ENCODE results near the gene HMG20A. TPM values are rescaled to one million over a fixed set of nuclear protein-coding genes. Genes with fewer than 3 reads are reported as not detected.

Gene HMG20A
- total RNA-seq, 1 donor from 2014 or later, result 27.0 TPM

DNA sequence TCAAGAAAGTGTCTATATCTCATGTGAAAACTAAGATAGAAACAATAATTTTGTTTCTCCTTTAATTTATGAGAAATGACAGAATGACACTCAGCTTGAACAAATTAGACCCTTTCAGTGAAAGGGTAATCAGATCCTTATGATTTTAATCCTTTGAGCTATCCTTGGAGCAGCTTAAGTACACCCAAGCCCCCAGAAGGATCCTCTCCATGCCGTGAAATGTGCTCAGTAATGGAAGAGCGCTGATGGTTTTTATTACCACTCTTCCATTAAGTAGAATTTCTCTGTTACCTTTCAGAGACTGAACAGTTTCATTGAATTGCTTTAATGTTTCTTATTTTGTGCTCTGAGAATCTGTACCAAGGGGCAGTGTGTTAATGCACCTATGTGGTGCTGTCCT lies 54.3 kb downstream of the HMG20A start:
- DNase-seq (ENCODE audit: low read depth in 2 of 2), result no peak

DNA sequence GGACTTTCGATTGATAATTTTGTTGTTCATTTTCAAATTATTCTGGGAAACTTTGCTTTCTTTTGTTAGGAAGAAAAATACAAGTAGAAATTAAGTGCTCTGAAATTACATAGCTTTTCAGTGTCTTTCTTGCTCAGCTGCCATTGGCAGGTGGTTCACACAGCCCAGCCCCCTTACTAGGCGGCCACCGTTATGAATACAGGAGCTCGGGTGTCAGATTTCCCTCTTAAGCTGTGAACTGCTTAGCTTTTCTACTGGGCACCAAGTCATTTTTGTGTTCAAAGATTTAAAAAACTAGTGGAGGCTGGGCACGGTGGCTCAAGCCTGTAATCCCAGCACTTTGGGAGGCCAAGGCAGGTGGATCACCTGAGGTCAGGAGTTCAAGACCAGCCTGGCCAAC lies 55.2 kb downstream of the HMG20A start:
- DNase-seq (ENCODE audit: low read depth in 2 of 2), result no peak

DNA sequence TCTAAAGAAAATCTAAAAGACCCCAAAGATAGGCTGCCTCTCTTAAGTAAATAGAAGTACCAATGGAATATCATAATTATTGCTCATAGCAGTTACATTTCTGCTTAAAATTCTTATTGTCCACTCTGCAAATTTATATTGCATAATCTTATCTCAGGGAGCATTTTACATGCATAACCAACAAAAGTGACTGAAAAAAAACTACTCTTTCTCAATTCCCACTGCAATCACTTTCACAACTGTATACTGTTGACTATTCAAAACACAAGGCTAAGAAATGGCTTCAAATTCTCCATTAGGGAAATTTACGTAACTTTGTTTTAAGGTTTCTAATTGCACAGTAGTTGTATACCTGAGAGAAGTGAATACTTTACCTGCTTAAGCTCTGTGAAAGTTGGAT lies 56.3 kb downstream of the HMG20A start:
- DNase-seq (ENCODE audit: low read depth in 2 of 2), result no peak

DNA sequence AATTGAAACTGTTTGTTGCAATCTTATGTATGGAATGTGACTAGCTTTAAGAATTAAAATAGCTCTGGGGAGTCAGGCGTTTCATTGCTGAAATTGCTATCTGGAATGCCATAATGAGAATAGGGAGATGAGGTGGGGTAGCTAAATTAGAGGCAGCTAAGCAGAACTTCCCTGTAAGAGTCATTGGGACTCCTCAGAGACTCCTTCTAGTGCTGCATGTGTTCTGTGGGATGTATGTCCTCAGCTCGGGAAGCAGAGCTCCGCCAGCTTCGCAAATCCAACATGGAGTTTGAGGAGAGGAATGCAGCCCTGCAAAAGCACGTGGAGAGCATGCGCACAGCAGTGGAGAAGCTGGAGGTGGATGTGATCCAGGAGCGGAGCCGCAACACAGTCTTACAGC lies 57.4 kb downstream of the HMG20A start:
- DNase-seq (ENCODE audit: low read depth in 2 of 2), result no peak

DNA sequence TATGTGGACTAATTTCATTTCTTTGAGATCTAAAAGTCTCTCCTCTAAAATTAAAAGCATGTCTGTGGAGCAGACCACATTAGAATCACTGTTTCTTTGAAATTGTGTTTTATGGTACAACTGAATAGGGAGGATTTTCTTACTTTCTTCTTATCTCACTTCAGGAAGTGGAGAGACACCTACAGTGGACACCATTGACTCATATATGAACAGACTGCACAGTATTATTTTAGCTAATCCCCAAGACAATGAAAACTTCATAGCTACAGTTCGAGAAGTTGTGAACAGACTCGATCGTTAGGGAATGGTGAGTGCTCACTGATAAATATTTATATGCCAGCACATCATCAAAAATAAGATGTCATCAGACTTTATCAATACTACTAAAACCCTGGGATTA lies 58.3 kb downstream of the HMG20A start:
- DNase-seq (ENCODE audit: low read depth in 2 of 2), result no peak

DNA sequence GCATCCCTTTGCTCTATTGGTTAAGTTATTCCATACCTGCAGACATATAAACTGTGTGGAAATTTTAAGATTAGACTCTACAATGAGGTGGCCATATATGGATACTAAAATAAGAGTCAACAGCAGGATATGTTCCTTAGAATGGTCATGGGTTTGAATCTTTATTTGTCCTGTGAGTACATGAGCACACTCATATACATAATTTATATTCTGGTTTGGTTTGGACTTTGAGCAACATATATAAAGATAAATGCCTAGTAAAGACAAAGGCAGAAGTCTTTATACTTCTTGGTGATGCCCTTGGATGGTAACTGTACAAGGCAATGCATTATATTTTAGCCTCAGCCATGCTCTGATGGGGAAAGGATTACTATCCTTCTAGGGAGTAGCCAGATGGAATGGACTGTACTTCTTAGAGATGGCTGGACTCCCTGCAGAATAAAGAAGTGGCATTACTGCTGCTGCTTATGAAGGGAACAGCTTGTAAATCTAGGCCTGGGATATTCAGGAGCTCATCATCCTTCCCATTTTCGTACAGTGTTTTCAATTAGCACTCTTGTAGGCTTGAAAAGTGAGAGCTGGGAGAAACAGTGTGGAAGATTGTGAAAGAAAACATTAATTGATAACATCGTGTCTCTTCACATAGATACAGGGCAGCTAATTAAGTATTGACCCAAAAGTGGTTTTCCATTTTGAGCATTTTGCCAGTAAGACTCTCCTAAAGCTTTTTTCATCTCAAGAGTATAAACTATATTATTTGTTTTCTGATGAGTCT lies 60.4 kb downstream of the HMG20A start:
- DNase-seq (ENCODE audit: low read depth in 2 of 2), result no peak

DNA sequence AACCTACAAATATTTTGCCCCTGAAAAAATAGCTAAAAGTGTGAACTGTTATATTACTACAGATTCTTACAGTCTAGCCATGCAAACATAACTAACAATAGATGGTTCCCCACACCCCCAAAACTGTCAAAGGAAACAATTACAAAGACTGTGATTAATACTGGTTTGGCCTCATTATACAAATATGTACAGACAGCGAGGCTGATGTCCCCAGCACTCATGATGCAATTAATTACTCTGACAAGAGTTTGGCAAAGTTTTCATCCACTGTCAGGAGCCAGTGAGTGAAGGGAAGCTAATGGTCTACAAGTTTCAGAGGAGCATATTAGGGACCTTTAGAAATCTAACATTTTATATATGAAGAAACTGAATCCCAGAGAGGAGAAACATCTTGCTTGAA lies 61.0 kb downstream of the HMG20A start:
- peak; percentile 90 to 94 for DNase-seq (ENCODE audit: low read depth in 2 of 2)

DNA sequence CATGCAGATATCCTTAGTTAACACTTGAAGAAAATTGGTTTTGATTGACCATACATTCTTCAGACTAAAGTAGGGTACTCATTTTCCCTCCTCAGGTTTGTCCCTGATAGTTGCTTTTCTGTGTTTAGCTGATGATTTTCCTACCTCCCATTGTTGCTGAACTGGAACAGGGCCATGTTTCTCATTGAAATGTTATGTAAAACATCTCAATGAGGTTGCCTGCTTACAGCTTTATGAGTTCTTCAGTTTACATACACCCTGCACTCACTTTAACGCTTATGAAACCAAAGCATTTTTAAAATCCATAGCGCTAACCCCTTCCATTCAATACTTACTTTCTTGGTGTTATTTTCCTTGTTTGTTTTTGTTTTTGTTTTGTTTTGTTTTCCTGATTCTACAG lies 61.9 kb downstream of the HMG20A start:
- peak; percentile 83 to 84 for DNase-seq (ENCODE audit: low read depth in 2 of 2)

DNA sequence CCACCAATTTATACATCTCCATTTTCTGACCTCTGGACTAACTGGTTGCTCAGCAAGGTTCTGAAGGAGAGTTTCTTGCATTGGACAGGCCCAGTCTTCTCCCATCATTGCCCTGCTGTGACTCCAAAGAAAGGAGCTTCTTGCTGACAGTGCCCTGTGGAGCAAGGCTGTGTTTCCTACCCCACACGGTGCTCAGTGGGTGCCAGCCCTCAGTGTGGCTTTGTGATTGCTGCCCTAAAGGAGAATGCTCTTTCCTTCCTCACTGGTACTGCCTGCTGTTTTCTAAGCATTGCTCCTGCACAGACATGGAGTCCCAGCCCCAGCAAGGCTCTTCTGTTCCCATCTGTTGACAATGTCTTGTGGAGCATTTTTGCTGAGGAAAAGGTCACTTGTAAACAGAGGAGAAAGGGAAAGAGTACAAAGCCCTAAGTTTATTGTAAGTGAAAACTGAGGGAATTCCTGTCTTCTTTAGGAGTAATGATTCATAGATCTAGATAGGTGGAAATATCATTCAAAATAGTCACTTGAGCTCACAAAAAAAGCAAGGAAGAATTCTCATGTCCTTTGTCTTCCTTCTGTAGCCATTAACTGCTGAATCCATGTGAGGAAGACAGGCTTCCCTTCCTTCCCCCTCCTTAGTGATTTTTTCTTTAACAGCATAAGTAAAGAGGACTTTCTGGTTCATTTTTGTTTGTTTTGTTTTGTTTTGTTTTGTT lies 62.9 kb downstream of the HMG20A start:
- DNase-seq (ENCODE audit: low read depth in 2 of 2), result peak in 1 of 2 donors; percentile 36

DNA sequence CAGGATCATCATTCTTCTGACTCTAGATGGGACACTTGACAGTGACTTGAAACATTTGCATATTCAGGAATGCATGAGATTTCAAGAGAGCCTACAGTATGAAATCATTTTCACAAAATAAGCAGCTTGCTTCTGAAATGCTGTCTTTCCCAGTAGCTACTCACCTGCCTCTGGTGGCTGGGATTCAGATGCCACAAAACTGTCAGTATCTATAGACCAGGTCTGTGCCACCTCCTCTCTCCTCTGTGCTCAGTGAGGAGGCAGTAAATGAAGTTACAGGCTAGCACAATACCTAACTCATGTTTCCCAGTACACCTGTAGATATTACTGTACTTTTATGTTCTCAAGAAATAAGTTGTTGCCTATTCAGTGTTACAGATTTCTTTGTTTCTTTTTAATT lies 64.3 kb downstream of the HMG20A start:
- no peak for DNase-seq (ENCODE audit: low read depth in 2 of 2)

DNA sequence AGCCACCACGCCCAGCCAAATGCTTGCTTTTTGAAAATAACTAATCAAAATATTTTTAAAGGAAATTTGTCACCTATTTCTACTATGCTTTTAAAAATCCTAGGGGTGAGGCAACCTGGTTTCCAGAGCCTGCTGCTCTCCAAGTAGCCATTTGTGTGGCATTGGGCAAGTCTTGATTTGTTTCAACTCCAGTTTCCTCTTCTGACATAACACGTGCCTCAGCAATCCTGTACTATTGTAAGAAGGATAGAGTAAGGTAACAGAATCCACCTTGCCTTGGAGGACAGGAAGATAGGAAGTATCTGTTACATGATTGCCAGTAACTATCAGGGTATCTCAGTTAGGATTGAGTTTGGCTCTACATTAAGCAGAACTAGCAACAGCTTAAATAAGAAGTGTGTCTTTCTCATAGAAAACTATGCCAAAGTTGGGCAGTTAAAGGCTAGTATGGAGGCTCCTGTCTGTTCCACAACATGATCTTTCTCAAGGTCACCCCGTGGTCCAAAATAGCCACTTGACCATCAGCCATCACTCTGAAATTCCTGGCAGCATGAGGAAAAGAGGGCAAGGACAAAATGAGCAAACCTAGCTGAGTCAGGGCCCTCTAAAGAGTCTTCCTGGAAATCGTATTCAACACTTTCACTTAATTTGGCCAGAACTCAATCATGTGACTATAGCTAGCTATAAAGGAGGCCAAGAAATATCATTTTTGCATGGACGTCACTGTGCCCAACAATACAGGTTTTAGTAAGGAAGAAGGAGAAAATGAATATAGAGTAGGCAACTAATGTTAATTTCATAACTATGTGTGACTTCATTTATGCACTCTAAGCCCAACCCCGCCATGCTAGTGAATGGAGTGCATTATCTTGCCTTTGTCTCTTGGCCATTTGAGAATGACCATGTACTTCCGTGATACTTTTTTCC lies 66.1 kb downstream of the HMG20A start:
- no peak for DNase-seq (ENCODE audit: low read depth in 2 of 2)

DNA sequence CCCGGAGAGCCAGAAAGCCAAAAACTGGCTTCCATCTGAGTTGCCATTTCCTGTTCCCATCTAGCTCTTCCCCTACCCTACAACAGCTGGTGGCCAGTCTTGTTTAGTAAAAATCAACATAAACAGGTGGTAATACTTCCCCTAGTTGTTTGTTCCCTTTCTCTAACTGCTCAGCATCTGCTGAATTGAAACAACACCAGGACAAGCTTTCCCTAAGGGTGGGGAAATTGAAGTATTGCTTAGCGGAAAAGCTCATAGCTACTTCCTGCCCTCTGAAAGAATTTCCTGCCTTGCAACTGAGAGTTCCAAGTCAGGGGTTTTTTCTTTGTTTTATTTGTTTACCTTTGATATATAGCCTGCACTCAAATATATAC lies 66.8 kb downstream of the HMG20A start:
- DNase-seq (ENCODE audit: low read depth in 2 of 2), result peak in 1 of 2 donors; percentile 62

DNA sequence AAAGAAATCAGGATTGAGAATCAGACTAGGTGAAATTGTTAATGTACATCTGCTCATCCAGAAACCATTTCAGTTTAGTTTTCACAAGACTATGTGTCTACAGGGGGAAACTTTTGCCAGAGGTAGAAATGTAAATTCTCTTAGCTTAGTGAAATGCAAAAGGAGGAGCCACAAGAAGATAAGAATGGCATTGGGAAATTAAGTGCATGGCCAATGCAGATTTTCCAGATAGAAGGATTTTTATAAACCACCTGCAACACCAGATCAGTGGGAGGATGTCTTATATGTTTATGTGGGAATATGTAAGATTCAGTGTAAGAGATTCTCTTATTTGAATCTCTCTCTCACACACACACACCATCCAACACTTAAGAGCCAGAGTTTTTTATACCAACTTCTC lies 67.2 kb downstream of the HMG20A start:
- no peak for DNase-seq (ENCODE audit: low read depth in 2 of 2)

DNA sequence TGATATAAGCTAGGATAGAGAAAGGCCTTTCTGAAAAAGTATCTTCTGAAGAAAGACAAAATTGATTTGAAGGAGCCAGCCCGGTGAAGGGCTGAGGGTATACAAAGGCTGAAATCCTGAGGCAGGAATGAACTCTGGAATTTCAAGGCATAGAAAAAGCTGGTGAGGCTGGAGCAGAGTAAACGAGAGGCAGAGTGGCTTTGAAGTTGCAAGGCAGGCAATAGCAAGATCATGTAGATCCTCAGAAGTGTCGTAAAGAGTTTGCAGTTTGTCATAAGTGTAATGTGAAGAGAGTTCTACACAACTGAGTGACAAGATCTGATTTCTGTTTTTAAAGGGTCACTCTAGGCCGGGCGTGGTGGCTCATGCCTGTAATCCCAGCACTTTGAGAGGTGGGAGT lies 69.0 kb downstream of the HMG20A start:
- no peak for DNase-seq (ENCODE audit: low read depth in 2 of 2)

DNA sequence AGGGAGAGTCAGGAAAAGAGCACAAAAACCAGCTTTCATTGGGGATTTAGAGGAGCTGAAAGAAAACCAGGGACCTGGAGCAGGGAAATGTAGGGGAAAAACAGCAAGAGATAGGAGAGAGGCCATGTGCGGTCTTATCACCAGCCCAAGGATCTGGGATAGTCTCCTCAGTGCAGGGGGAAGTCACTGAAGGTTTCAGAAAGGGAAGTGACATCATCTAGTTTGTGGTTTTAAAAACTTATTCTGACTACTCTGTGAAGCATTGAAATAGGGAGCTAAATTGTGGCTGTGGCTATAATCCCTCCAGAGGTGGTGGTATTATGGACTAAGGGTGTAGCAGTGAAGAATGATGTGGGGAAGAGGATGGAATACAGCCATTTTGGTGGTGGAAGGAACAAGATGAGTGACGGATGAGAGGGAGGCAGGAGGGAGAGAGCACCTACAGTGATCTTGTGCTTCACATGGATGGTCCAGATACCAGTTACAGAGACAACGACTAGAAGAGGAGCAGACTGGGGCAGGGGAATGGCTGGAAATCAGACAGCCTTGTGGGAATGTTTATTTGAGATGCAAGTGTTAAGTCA lies 72.7 kb downstream of the HMG20A start:
- DNase-seq (ENCODE audit: low read depth in 2 of 2), result peak in 1 of 2 donors; percentile 52

DNA sequence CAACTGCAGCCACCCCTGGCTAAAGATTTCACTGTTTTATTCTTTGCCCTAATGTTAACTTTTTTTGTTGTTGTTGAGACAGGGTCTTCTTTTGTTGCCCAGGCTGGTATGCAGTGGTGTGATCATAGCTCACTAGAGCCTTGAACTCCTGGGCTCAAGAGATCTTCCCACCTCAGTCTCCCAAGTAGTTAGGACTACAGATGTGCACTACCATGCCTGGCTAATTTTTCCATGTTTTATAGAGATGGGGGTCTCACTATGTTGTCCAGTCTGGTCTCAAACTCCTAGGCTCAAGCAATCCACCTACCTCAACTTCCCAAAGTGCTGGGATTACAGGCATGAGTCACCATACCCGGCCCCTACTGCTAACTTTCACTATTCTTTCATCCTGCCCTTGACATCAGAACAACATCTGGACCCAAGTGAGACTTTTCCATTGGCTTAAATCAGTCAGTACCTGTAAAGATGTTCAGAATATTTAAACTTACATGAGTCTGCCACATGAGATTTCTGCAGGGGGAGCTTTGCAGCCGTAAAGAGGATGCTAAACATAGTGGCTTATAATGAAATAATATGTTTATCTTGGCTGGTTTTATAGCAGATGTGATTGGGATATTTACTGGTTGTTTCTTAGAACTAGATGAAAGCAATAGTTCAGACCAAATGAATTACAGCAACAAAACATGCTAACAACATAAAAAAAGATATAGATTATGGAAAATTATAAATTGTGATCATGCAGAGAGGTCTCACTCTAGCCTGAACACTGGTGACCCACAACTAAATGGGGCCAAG lies 73.6 kb downstream of the HMG20A start:
- DNase-seq (ENCODE audit: low read depth in 2 of 2), result peak in 1 of 2 donors; percentile 15

DNA sequence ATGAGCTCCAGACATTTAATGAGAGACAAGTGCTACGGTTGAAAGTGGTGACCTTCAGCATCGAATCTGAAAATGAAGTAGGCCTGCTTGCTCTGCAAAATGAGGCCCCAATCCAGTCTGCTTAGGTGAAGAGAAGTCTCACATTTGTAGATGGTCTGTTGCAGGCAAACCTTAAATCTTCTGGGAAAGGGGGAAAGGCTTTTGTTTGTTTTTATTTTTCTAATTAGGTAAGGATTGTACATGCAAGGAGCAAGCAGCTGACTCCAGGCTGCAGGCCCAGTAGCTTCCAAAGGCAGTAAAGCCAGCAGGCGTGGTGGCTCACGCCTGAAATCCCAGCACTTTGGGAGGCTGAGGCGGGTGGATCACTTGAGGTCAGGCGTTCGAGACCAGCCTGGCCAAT lies 74.3 kb downstream of the HMG20A start:
- no peak for DNase-seq (ENCODE audit: low read depth in 2 of 2)

DNA sequence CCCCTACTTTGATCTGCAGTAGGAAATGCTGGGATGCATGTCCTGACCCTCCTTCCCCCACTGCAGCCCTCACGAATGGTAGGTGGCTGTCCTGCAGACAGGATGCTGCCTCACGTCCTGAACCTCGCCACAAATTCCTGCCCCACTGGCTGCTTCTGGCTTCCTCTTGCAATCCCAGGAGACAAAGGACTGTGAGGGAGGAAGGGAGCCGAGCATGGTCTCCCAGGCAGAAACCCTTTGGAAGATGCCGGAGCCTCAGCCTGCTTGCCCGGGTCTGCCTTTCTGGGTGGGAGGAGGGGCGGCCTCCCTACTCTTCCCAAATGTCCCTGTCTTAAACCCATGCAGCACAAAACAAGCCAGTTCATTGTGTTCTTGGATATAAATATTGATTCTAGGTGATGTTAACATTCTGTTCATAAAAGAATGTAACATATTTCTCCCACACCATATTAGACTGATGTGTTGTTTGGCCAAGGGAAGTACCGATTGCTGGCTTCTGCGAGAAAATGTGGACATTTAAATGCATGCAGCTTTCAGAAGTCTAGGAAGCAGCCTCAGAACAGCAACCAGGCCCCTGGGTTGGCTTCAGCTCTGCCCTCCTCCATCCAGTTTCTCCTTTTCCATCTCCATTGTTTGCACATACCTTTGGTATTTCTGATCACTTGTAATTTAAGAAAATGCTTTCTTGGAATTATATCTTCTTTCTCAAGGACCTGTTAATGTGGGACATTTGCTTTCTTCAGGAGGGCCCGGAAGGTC lies 75.3 kb downstream of the HMG20A start:
- peak; percentile 80 to 95 for DNase-seq (ENCODE audit: low read depth in 2 of 2)

DNA sequence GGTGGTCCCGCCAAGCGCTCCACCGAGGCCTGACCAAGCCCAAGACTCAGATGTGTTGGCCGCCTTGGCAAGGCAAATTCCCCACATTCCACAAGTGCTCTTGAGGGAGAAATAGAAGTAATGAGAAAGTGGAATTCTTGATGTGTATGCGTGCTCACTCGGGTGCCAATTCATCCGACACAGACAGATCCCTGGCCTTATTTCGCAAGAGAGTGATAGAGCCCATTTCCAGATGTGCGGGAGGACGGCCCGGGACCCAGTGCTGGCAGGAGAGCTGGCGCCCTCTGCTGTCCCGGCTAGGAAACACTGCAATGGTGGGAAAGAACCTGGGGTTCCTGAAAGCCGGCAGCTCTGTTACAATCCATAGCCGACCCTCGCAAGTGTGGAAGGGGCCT lies 76.0 kb downstream of the HMG20A start:
- peak; percentile 86 to 92 for DNase-seq (ENCODE audit: low read depth in 2 of 2)

DNA sequence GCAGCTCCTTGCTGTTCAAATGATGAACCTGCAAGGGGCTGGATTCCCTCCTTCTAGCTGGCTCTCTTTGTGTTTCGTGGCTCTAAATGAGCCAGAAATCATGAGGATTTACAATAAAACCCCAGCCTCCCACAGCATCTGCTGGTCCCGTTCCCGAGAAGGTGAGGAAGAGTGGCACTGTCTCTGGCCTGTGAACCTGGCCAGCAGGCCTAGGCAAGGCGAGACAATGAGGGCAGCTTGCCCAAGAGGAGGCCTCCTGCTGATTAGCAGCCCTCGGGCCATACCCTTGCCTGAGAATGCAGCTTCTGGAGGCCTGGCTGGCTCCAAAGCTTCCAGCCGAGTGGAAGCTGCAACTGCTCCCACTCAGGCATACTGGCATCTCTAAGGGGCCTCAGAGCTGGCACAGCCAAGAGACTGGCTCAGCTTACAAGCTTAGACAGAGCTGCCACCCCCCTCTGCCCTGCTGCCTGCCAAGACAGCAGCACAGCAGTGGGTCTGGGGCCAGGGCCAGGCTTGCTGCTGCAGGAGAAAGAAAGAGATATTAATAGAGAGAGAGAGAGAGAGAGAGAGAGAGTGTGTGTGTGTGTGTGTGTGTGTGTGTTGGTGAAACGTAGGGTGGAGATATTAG lies 76.5 kb downstream of the HMG20A start:
- peak in 1 of 2 donors; percentile 39 for DNase-seq (ENCODE audit: low read depth in 2 of 2)

All from lung microvascular endothelial cell (primary cell).